BJ (cell line): ENCODE results near the gene PGP. TPM values are rescaled to one million over a fixed set of nuclear protein-coding genes. Genes with fewer than 3 reads are reported as not detected.

Experiments
- CTCF ChIA-PET: fragments of 350-600 bp; formaldehyde crosslinking; extraction: SDS; loops from one replicate; lab custom pipeline; 2021; ENCODE audit warnings: antibody characterized with exemption, inconsistent platforms; lab: Yijun Ruan, JAX
- POLR2A ChIA-PET: fragments of 300-600 bp; sonication (Branson Sonifier 250); formaldehyde crosslinking; extraction: SDS; loops from one replicate; lab custom pipeline; 2021; ENCODE audit warnings: antibody characterized with exemption; lab: Charles Lee
- DNase-seq: peaks from one replicate; pipeline ENCODE4 v3.0.0-alpha.2; 2011; ENCODE audit warnings: low read depth
- H3K27me3 ChIP-seq: 2 replicates; pipeline ENCODE4 v1.6.0; 2011; ENCODE audit warnings: low read length; ENCODE audit not compliant: control insufficient read depth, insufficient read depth
- H3K36me3 ChIP-seq: 2 replicates; pipeline ENCODE4 v1.5.1; 2011; ENCODE audit warnings: low read length; ENCODE audit not compliant: control insufficient read depth, insufficient read depth
- H3K4me3 ChIP-seq: 2 replicates; pipeline ENCODE4 v1.5.1; 2011; ENCODE audit warnings: low read depth, mild to moderate bottlenecking, control low read depth, low read length
- CTCF ChIP-seq: IDR thresholded peaks from 2 replicates; pipeline ENCODE4 v1.5.1; 2011; ENCODE audit warnings: low read depth, mild to moderate bottlenecking, control low read depth, inconsistent platforms, low read length, moderate library complexity; ENCODE audit not compliant: insufficient read depth
- polyA plus RNA-seq: library from polyadenylated mRNA; depleted of rRNA; stranded (reverse); fragments of >200 nt; gene quantifications from 2 replicates; pipeline ENCODE4 v1.2.3, GENCODE V29; 2011

The PGP gene
- polyA plus RNA-seq, 1 experiment: 7.7 TPM

DNA sequence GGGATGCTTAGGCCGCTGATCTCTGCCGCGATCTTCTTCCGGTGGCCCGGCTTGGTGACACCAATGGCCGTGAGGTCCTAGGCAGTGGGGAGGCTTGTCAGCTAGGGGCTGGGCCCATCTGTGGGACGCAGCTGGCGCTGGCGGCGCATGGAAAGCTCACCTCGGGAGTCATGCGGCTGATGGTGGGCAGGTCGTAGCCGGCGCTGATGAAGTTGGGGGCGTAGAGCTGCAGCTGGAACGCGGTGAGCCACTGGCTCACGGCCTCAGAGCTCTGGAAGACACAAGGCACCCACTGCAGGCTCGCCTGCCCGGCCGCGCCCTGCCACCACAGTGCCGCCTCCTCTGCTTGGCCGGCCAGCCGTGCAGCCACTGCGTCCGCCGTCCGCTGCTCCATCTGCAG lies 31.0 kb downstream of the PGP start:
- ChIA-PET POLR2A (no interaction called here), CTCF (no interaction called here)

DNA sequence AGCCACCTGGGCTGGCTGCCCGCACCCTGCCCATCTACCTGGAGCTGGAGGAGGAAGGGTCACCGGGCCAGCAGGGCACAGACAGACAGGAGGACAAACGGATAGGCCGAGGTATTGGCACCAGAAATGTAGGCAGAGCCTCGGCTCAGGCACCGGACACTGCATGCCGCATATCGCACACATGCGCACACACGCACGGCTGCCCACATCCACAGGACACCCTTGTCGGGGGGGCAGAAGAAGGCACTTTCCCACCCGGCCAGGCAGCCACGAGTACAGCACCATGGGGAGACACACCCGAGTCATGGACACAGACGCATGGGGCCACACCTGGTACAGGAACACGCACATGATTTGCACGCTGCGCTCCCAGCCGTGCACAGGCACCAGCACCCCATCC lies 32.7 kb downstream of the PGP start:
- no peaks in the 10 kb centered on the region for H3K27me3 ChIP-seq
- TF ChIP-seq CTCF: no peak
- ChIA-PET CTCF (interaction anchor here (1.1 kb wide), 1 partner anchor 156 kb away, joined by 4 read pairs; no protein-coding TSS in a partner anchor), POLR2A (no interaction called here)
- DNase-seq: no peak
- peaks cover 1% of the 10 kb centered on the region for H3K36me3 ChIP-seq
- H3K4me3 ChIP-seq: no peak overlapping the region

More for the DNA sequence above, 31.0 kb downstream of the PGP start:
- no peak for TF ChIP-seq CTCF
- H3K36me3 ChIP-seq: no peaks in the 10 kb centered on the region
- H3K27me3 ChIP-seq: no peaks in the 10 kb centered on the region
- DNase-seq: no peak
- no peak overlapping the region for H3K4me3 ChIP-seq

DNA sequence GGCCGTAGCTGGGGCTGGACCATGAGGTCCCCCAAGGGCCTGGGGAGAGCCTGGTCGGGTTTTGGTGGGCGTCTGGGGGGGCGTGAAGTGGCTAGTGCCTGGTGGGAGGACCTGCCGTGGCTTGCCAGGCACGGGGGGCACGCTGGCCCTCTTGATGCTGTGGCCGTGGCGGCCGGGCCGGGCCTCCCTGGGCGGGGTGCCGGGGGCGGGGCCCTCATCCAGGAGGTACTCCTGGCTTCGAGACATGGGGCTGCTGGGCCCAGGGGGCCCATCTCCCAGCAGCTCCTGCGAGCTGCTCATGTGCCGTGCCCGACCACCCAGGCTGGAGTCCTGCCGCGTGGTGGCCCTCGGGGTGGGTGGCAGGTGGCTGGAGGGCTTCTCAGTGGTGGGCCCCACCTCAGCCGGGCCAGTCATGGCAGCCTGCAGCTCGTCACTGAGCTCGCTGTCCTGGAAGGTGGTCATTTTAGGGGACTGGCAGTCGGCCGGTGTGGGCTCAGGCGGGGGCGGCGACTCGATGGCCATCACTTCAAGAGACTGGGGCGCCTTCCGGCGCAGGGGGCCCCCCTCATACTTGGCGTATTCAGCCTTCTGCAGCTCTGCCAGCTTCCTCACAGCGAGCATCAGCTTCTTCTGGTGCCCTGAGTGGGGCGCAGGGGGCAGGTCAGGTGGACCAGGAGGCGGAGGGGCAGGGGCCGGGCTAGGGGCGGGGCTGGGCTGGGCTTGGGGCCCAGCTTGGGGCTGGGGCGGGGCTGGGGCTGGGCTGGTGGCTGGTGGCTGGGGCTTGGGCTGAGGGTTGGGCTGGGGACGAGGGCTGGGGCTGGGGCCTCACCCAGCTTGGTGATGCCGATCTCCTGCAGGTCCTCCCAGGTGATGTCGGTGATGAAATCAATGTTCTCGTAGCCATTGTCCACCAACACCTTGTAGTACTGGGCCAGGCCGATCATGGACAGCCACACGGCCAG lies 33.4 kb downstream of the PGP start:
- ChIA-PET POLR2A (no interaction called here), CTCF (interaction anchor here (1.0 to 1.1 kb wide), 2 partner anchors 13 to 157 kb away, joined by 3 to 4 read pairs; no protein-coding TSS in a partner anchor)
- no peaks in the 10 kb centered on the region for H3K27me3 ChIP-seq
- TF ChIP-seq CTCF: no peak
- H3K4me3 ChIP-seq: no peak overlapping the region
- DNase-seq: no peak
- peaks cover 5% of the 10 kb centered on the region for H3K36me3 ChIP-seq

GRCh38 chr16:2180461-2180860 lies 34.2 kb downstream of the PGP start:
- CTCF ChIA-PET: no interaction called here
- no peak for TF ChIP-seq CTCF
- H3K27me3 ChIP-seq: no peaks in the 10 kb centered on the region
- DNase-seq: no peak
- H3K36me3 ChIP-seq: peaks cover 11% of the 10 kb centered on the region
- H3K4me3 ChIP-seq: no peak overlapping the region
- POLR2A ChIA-PET: no interaction called here

GRCh38 chr16:2179576-2179975 lies 35.1 kb downstream of the PGP start:
- Histone ChIP-seq H3K4me3 (no peak overlapping the region), H3K27me3 (no peaks in the 10 kb centered on the region), H3K36me3 (peaks cover 16% of the 10 kb centered on the region)
- no peak for DNase-seq
- POLR2A ChIA-PET: no interaction called here
- CTCF ChIA-PET: no interaction called here
- no peak for TF ChIP-seq CTCF
